Brain microvascular endothelial cell (primary cell): ENCODE measurements around the gene BCKDHB.

Experiments
- DNase-seq: peaks from one replicate; pipeline ENCODE4 v3.0.0-alpha.2; 2020
- H3K27ac ChIP-seq: fragments of 250-450 bp; sonication (Bioruptor Pico); 2 replicates; pipeline ENCODE4 v1.5.1; 2020; ENCODE audit warnings: mild to moderate bottlenecking, moderate library complexity
- H3K27me3 ChIP-seq: fragments of 250-450 bp; sonication (Bioruptor Pico); replicated peaks from 2 replicates; pipeline ENCODE4 v1.5.1; 2020; ENCODE audit warnings: mild to moderate bottlenecking
- H3K36me3 ChIP-seq: fragments of 250-450 bp; sonication (Bioruptor Pico); replicated peaks from 2 replicates; pipeline ENCODE4 v1.5.1; 2020; ENCODE audit warnings: mild to moderate bottlenecking
- H3K4me3 ChIP-seq: 2 replicates; pipeline ENCODE4 v1.5.1; 2011; ENCODE audit warnings: low read depth, mild to moderate bottlenecking, control low read depth, low read length, moderate library complexity
- in situ Hi-C: cut with HindIII; loops from 2 replicates; pipeline ENCODE4 v1.10.0; 2017; ENCODE audit warnings: low sequenced_read_pairs, low pct_ligation_motif_present
- TF ChIP-seq, protein P1 (sequence below): IDR thresholded peaks from 2 replicates; pipeline ENCODE4 v1.5.1; 2011; ENCODE audit warnings: low read depth, mild to moderate bottlenecking, moderate library complexity, low read length, control low read depth, inconsistent platforms; ENCODE audit errors: missing control alignments

Gene BCKDHB

DNA sequence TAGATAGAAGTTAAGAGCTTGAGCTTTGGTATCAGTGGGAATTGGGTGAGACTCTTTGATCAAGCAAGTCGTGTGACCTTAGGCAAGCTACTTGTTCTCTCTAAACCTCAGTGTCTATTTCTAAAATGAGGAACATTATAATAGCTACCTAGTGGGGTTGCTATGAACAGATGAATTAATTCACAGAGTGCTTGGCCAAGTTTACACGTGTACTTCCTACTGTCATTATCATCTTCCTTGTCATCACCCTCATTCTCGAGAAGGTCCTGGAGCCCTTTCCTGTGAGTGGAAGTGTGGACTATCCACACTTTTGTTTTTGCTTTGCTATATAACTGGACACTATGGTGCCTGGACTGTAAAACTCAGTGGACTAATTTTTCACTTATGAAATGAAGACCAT is 64.0 kb downstream of the BCKDHB start:
- TF ChIP-seq, protein P1, sequence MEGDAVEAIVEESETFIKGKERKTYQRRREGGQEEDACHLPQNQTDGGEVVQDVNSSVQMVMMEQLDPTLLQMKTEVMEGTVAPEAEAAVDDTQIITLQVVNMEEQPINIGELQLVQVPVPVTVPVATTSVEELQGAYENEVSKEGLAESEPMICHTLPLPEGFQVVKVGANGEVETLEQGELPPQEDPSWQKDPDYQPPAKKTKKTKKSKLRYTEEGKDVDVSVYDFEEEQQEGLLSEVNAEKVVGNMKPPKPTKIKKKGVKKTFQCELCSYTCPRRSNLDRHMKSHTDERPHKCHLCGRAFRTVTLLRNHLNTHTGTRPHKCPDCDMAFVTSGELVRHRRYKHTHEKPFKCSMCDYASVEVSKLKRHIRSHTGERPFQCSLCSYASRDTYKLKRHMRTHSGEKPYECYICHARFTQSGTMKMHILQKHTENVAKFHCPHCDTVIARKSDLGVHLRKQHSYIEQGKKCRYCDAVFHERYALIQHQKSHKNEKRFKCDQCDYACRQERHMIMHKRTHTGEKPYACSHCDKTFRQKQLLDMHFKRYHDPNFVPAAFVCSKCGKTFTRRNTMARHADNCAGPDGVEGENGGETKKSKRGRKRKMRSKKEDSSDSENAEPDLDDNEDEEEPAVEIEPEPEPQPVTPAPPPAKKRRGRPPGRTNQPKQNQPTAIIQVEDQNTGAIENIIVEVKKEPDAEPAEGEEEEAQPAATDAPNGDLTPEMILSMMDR, result no peak
- H3K27ac ChIP-seq, result no peak overlapping the region

DNA sequence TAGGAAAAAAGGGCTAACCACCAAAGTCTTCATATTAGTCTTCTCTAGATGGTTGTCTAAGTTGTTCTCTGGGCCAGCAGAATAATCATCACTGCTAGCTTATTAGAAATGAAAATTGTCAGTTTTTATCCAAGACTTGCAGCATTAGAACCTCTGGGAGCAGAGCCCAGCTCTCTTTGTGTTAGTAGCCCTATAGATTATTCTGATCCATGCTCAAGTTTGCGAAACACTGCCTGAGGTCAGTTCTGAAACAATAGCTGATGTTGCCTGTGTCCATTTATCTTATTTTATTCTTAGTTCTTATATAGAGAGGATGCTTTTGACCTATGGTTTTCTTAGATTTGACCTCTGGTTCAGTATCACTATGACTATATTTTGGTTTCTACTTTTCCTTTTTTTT is 66.9 kb downstream of the BCKDHB start:
- no peak for DNase-seq
- H3K36me3 ChIP-seq, result no peaks in the 10 kb centered on the region
- TF ChIP-seq, protein P1, result no peak
- no peaks in the 10 kb centered on the region for H3K27me3 ChIP-seq
- H3K27ac ChIP-seq, result no peak overlapping the region
- H3K4me3 ChIP-seq, result no peak overlapping the region
- in situ Hi-C loops, result no loop called here

More for the DNA sequence above, 64.0 kb downstream of the BCKDHB start:
- Histone ChIP-seq H3K27me3 (no peaks in the 10 kb centered on the region), H3K4me3 (no peak overlapping the region), H3K36me3 (no peaks in the 10 kb centered on the region)
- DNase-seq, result no peak
- in situ Hi-C loops, result no loop called here

DNA sequence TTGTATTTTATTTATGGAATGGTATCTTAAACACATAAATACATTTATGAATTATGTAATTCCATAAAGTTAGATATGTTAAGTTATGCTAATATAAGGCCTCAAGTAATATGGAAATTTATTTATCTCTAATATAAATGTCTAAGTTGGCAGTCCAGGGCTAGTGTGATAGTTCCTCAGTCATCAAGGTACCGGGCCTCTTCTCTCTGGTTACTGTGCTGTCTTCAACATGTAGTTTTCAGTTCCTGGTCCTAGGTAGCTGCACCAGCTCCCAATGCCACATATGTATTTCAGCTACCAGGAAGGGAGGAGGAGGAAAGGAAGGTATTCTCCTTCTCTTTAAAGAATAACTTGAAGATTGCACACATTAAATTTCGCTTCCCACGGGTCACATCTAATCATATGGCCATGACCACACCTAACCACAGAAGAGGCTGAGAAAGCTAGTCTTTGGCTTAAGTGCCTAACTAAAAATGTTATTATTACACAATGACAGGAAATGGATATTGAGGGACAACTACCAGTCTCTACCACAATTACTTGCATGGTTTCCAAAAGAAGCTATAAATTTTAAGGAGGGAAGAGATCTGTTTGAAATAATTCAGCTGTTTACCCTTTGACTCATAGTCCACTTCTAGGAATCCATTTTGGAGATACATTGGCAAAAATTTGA is 68.6 kb downstream of the BCKDHB start:
- peak; percentile 20 for DNase-seq
- H3K4me3 ChIP-seq, result no peak overlapping the region
- TF ChIP-seq, protein P1, result no peak
- no peaks in the 10 kb centered on the region for H3K36me3 ChIP-seq
- no peaks in the 10 kb centered on the region for H3K27me3 ChIP-seq
- H3K27ac ChIP-seq, result no peak overlapping the region
- in situ Hi-C loops, result no loop called here

DNA sequence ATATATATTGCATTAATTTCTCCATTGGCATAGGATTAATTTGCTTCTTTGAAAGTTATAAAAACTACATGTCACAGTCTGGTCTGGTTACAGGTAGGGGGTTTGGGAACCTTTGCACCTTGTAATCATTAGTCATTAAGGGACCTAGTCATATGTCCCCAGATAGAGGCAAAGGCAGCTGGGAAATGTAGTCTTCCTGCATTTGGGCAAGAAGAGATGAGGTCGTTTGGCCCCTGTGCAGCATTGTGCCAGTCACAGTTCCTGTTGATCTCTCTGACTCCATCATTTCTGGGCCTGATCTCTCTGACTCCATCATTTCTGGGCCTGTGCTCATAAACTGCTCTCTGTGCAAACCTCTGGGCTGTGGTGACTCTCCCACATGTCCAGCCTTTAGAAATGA is 73.2 kb downstream of the BCKDHB start:
- Histone ChIP-seq H3K4me3 (no peak overlapping the region), H3K27me3 (no peaks in the 10 kb centered on the region), H3K27ac (no peak overlapping the region), H3K36me3 (no peaks in the 10 kb centered on the region)
- TF ChIP-seq, protein P1, result no peak
- no peak for DNase-seq
- in situ Hi-C loops, result no loop called here

DNA sequence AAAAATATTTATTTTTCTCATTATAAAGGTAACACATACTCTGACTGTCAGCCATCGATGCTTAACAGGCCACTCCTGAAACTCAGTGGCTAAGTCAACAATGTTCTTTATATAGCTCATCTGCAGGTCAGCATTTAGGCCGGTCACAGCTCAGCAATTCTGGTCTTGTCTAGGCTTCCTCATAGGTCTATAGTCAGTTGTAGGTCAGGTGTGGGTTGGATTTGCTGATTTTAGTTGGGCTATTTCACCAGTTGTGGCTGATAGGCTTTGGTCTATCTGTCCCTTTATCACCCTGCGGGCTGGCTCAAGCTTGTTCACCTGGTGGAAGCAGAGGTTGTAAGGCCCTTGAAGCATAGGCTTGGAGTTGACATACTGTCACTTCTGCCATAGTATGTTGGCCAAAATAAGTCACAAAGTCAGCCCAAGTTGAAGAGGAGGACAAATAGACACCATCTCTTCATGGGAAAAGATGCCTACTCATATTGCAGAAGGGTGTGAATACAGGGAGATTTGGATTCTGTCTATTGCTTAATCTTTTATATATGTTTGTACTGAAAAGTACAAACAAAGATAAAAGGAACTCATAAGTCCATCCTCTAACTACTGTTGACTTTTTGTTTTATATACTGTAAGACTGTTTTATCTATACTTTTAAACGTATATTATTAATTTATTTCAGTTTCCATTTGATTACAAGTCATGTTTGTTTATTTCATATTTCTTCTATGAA is 75.0 kb downstream of the BCKDHB start:
- Histone ChIP-seq H3K27ac (no peak overlapping the region), H3K36me3 (no peaks in the 10 kb centered on the region), H3K27me3 (no peaks in the 10 kb centered on the region), H3K4me3 (no peak overlapping the region)
- no peak for DNase-seq
- in situ Hi-C loops, result no loop called here
- TF ChIP-seq, protein P1, result no peak
